ENCODE data around the gene LMOD1.

- TF ChIP-seq ZFX (IDR thresholded peaks at IDR 0.05; ENCODE audit: borderline replicate concordance): no peak
- TF ChIP-seq, protein P1, sequence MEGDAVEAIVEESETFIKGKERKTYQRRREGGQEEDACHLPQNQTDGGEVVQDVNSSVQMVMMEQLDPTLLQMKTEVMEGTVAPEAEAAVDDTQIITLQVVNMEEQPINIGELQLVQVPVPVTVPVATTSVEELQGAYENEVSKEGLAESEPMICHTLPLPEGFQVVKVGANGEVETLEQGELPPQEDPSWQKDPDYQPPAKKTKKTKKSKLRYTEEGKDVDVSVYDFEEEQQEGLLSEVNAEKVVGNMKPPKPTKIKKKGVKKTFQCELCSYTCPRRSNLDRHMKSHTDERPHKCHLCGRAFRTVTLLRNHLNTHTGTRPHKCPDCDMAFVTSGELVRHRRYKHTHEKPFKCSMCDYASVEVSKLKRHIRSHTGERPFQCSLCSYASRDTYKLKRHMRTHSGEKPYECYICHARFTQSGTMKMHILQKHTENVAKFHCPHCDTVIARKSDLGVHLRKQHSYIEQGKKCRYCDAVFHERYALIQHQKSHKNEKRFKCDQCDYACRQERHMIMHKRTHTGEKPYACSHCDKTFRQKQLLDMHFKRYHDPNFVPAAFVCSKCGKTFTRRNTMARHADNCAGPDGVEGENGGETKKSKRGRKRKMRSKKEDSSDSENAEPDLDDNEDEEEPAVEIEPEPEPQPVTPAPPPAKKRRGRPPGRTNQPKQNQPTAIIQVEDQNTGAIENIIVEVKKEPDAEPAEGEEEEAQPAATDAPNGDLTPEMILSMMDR (IDR thresholded peaks at IDR 0.05): no peak
Observed at GRCh38 chr1:201947697-201948008, 1.3 kb upstream of the LMOD1 start.
